Panc1 (cell line): ENCODE data around the gene SMAD7. TPM values are rescaled to one million over a fixed set of nuclear protein-coding genes. Genes with fewer than 3 reads are reported as not detected.
A peak's percentile ranks its signal among the peaks of the same experiment; 100 is the strongest.

Experiments
- ATAC-seq: fragments of 200-7000 bp; cut with Tn5 transposase; 2 replicates; pipeline ENCODE4 v1.9.1; 2020; ENCODE audit warnings: mild to moderate bottlenecking, moderate library complexity
- BruUV-seq: library from RNA; stranded (reverse); fragments of 400-500 nt; replicated peaks from 2 replicates; lab custom pipeline; 2021; lab: Mats Ljungman, UMichigan
- CTCF ChIA-PET: fragments of 300-600 bp; sonication (Branson Sonifier 250); formaldehyde crosslinking; loops from one replicate; lab custom pipeline; 2022; ENCODE audit warnings: antibody characterized with exemption; lab: Charles Lee
- POLR2A ChIA-PET: fragments of 300-600 bp; sonication (Branson Sonifier 250); formaldehyde crosslinking; loops from one replicate; lab custom pipeline; 2022; ENCODE audit warnings: antibody characterized with exemption; lab: Charles Lee
- DNase-seq: peaks from one replicate; pipeline ENCODE4 v3.0.0-alpha.2; 2010; ENCODE audit warnings: low read depth, low spot score
- H3K27ac ChIP-seq: 2 replicates; pipeline ENCODE4 v1.5.1; 2011; ENCODE audit warnings: mild to moderate bottlenecking, low read length, inconsistent platforms
- H3K27me3 ChIP-seq: fragments of 200-500 bp; sonication (Bioruptor generic); 2 replicates; pipeline ENCODE4 v1.6.0; 2014; ENCODE audit warnings: low read length, inconsistent platforms; ENCODE audit not compliant: control insufficient read depth, insufficient read depth
- H3K36me3 ChIP-seq: fragments of 200-500 bp; sonication (Bioruptor generic); 2 replicates; pipeline ENCODE4 v1.5.1; 2014; ENCODE audit warnings: inconsistent platforms, mild to moderate bottlenecking, low read length, moderate library complexity; ENCODE audit not compliant: control insufficient read depth, insufficient read depth
- H3K4me1 ChIP-seq: 2 replicates; pipeline ENCODE4 v1.5.1; 2011; ENCODE audit warnings: inconsistent platforms, mild to moderate bottlenecking, low read length, moderate library complexity; ENCODE audit not compliant: control insufficient read depth, insufficient read depth
- H3K4me3 ChIP-seq, 2 experiments: 2 replicates each; pipeline ENCODE4 v1.5.1; 2011 to 2012; ENCODE audit warnings: low read depth in 2 of 2, low read length in 2 of 2, mild to moderate bottlenecking in 2 of 2, inconsistent platforms in 1 of 2, moderate library complexity in 1 of 2
- H3K9me3 ChIP-seq: fragments of 200-500 bp; sonication (Bioruptor generic); 2 replicates; pipeline ENCODE4 v1.5.1; 2014; ENCODE audit warnings: low read depth, mild to moderate bottlenecking, inconsistent platforms, low read length, moderate library complexity; ENCODE audit not compliant: control insufficient read depth, insufficient read depth
- POLR2AphosphoS5 ChIP-seq: IDR thresholded peaks from 2 replicates; pipeline ENCODE4 v1.6.1; 2012; ENCODE audit warnings: mild to moderate bottlenecking, low read depth, low read length, moderate library complexity
- SIN3A ChIP-seq: IDR thresholded peaks from 2 replicates; pipeline ENCODE4 v1.6.1; 2012; ENCODE audit warnings: low read depth, mild to moderate bottlenecking, low read length, moderate library complexity, borderline replicate concordance; ENCODE audit not compliant: insufficient read depth
- TCF7L2 ChIP-seq: IDR thresholded peaks from 2 replicates; pipeline ENCODE4 v1.6.1; 2011; ENCODE audit warnings: mild to moderate bottlenecking, low read depth, low read length, inconsistent platforms
- in situ Hi-C: cut with HindIII; loops from 2 replicates; pipeline ENCODE4 v1.10.0; 2016; ENCODE audit warnings: low sequenced_read_pairs, low pct_unique_long_range_greater_than_20kb
- intact Hi-C: fragments of 100-400 bp; cut with micrococcal nuclease; formaldehyde crosslinking; loops from one replicate; pipeline ENCODE4 v1.10.0; 2022; ENCODE audit not compliant: unreplicated experiment
- total RNA-seq: library from RNA; stranded (reverse); gene quantifications from one replicate; pipeline ENCODE4 v1.2.1, GENCODE V29; 2021; ENCODE audit not compliant: unreplicated experiment
- TF ChIP-seq, protein P1 (sequence below), 2 experiments: IDR thresholded peaks; 2 replicates each; pipeline ENCODE4 v1.6.1; 2011 to 2012; ENCODE audit warnings: low read depth in 2 of 2, control low read depth in 1 of 2, low read length in 1 of 2, mild to moderate bottlenecking in 1 of 2, moderate library complexity in 1 of 2; ENCODE audit not compliant: insufficient read depth in 1 of 2
- TF ChIP-seq, protein P2 (sequence below): fragments of 450-650 bp; IDR thresholded peaks from 2 replicates; pipeline ENCODE4 v1.5.1; 2017; ENCODE audit warnings: mild to moderate bottlenecking

SMAD7 gene
- total RNA-seq, 1 experiment from 2014 or later: 21.3 TPM

DNA sequence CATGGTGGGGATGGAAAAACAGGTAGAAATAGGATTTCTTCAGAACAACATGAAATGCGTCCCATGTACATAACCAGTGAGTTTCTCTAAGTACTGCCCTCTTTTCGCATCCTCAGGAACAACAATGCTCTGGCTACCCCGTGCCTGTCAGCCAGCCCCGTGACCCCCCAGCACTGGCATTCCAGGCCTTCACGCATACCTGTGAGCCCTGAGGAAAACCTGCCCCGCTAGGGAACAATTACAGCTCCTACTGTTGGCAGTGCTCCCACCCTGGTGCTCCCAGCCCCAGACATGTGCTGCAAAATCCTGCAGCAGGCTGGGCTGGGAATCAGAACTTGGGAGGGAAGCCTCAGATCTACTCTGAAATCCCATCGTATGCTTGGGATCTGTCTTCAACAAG lies 9.1 kb downstream of the SMAD7 start:
- POLR2A ChIA-PET: no interaction called here
- intact Hi-C loops: loop anchor here (10.0 kb wide), 1 partner anchor 267 kb away; no protein-coding TSS in a partner anchor
- CTCF ChIA-PET: no interaction called here
- in situ Hi-C loops: no loop called here
- TF ChIP-seq TCF7L2 (no peak), SIN3A (no peak), POLR2AphosphoS5 (no peak)
- TF ChIP-seq, protein P1, sequence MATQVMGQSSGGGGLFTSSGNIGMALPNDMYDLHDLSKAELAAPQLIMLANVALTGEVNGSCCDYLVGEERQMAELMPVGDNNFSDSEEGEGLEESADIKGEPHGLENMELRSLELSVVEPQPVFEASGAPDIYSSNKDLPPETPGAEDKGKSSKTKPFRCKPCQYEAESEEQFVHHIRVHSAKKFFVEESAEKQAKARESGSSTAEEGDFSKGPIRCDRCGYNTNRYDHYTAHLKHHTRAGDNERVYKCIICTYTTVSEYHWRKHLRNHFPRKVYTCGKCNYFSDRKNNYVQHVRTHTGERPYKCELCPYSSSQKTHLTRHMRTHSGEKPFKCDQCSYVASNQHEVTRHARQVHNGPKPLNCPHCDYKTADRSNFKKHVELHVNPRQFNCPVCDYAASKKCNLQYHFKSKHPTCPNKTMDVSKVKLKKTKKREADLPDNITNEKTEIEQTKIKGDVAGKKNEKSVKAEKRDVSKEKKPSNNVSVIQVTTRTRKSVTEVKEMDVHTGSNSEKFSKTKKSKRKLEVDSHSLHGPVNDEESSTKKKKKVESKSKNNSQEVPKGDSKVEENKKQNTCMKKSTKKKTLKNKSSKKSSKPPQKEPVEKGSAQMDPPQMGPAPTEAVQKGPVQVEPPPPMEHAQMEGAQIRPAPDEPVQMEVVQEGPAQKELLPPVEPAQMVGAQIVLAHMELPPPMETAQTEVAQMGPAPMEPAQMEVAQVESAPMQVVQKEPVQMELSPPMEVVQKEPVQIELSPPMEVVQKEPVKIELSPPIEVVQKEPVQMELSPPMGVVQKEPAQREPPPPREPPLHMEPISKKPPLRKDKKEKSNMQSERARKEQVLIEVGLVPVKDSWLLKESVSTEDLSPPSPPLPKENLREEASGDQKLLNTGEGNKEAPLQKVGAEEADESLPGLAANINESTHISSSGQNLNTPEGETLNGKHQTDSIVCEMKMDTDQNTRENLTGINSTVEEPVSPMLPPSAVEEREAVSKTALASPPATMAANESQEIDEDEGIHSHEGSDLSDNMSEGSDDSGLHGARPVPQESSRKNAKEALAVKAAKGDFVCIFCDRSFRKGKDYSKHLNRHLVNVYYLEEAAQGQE (IDR thresholded peaks at IDR 0.05; ENCODE audit: insufficient read depth in 1 of 2, low read depth in 2 of 2, low read length in 1 of 2): no peak
- TF ChIP-seq, protein P2, sequence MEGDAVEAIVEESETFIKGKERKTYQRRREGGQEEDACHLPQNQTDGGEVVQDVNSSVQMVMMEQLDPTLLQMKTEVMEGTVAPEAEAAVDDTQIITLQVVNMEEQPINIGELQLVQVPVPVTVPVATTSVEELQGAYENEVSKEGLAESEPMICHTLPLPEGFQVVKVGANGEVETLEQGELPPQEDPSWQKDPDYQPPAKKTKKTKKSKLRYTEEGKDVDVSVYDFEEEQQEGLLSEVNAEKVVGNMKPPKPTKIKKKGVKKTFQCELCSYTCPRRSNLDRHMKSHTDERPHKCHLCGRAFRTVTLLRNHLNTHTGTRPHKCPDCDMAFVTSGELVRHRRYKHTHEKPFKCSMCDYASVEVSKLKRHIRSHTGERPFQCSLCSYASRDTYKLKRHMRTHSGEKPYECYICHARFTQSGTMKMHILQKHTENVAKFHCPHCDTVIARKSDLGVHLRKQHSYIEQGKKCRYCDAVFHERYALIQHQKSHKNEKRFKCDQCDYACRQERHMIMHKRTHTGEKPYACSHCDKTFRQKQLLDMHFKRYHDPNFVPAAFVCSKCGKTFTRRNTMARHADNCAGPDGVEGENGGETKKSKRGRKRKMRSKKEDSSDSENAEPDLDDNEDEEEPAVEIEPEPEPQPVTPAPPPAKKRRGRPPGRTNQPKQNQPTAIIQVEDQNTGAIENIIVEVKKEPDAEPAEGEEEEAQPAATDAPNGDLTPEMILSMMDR: no peak
- Histone ChIP-seq H3K27ac (peak overlapping the region; percentile 90), H3K36me3 (peaks cover 2% of the 10 kb centered on the region; the same call in 1 of the 2 replicates), H3K9me3 (no peaks in the 10 kb centered on the region), H3K27me3 (no peaks in the 10 kb centered on the region), H3K4me1 (peaks cover 89% of the 10 kb centered on the region), H3K4me3 (peak overlapping the region in 1 of 2 experiments; percentile 39; a peak in 2 of 4 replicates)
- no peak for ATAC-seq
- DNase-seq: no peak
- BruUV-seq: no TSS peak

DNA sequence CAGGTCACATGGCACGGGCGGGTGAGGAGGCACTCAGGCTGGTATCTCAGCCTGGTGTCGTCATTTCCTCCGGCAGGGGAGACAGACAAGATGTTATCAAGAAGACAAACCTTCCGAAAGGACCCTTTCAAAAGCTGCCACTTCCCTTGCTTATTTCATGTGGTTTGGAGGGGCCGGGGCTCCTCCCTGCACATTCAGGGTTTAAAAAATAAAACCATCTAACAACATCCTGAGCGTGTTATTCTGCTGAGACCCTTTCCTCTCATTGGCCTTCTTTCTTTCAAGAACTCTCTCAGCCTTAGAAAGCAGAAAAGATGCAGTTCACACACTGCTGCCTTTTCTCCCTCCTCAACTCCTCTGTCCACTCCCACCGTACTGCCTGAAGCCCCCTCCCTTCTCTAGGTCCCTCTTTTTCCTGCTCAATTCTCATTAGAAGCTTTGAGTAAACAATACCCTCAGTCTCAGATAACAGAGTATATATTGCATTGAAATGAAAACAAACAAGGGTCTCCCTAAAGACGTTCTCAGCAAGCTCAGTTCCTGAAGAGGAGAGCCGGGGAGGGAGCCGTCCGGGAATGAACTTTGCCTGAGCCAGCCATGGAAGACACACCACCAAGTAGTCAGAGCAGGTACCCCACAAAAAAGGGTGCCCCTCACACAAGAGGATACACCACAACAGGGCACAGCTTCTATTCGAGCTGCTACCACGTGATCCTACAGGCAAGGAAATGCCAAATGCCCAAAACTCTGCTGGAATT lies 9.7 kb downstream of the SMAD7 start:
- no peak for TF ChIP-seq TCF7L2
- no peaks in the 10 kb centered on the region for H3K27me3 ChIP-seq
- BruUV-seq: TSS peak; percentile 16
- ChIA-PET CTCF (no interaction called here), POLR2A (interaction anchor here (0.7 kb wide), 1 partner anchor 11 kb away, joined by 7 read pairs; no protein-coding TSS in a partner anchor)
- DNase-seq: no peak
- no peak for ATAC-seq
- H3K27ac ChIP-seq: peak overlapping the region; percentile 90
- H3K9me3 ChIP-seq: no peaks in the 10 kb centered on the region
- intact Hi-C loops (loop anchor here (10.0 kb wide), 1 partner anchor 266 kb away; no protein-coding TSS in a partner anchor), in situ Hi-C loops (no loop called here)
- peaks cover 89% of the 10 kb centered on the region for H3K4me1 ChIP-seq
- H3K36me3 ChIP-seq: 0 out of 2 replicates have a peak, but pooled peaks cover 2% of the 10 kb centered on the region
- peak overlapping the region; percentile 1 to 26; a peak in 2 of 4 replicates for H3K4me3 ChIP-seq
